ENCODE measurements around the gene MED27. TPM values are rescaled to one million over a fixed set of nuclear protein-coding genes. Genes with fewer than 3 reads are reported as not detected.

Gene MED27
- total and polyA plus RNA-seq, 2 of the 8 experiments (the other 6 are each of a cell fraction or from before 2014, with no cell fraction given) = 29.9 to 56.5 TPM

DNA sequence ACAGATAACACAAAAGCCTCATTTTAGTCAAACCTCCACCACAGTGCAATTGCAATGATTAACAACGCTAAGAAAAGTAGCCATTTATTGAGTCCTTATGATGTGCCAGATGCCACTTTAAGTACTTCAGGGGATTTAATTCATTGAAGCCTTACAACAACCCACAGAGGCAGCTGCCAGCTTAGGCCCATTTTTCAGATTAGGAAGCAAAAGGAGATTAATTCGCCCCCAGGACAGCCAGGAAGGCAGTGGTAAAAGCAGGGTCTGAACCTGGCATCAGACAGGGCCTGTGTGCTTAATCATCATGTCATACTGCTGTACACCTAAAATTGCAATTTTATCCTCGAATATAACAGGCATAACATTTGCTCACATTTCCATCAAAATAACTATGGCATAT lies 23.9 kb downstream of the MED27 start (continued):
- TF ChIP-seq RFX5 (IDR thresholded peaks at IDR 0.05; ENCODE audit: borderline replicate concordance, low read depth, low read length) = no peak
- no peak for TF ChIP-seq BACH1 (IDR thresholded peaks at IDR 0.05; ENCODE audit: low read length)
